A673 (cell line): Measurements from ENCODE around the gene TASP1.

Experiments
- CTCF ChIP-seq: fragments of 300-800, 200-600 bp; sonication (generic); conservative IDR thresholded peaks from 2 replicates; pipeline ENCODE4 v1.5.1; 2017; ENCODE audit warnings: low read depth, mild to moderate bottlenecking, antibody characterized with exemption, low read length, moderate library complexity, mixed read lengths
- EZH2 ChIP-seq: fragments of 200-600 bp; sonication (generic); IDR thresholded peaks from 2 replicates; pipeline ENCODE4 v1.6.1; 2017; ENCODE audit warnings: borderline replicate concordance, low read depth, mild to moderate bottlenecking, mixed read lengths, antibody characterized with exemption, low read length; ENCODE audit not compliant: poor library complexity, severe bottlenecking

- TF ChIP-seq CTCF (no peak), EZH2 (no peak)
These were observed 283.3 kb downstream of the TASP1 start for GRCh38 chr20:13355411-13355810.
